ENCODE data around the gene MXD1. TPM values are rescaled to one million over a fixed set of nuclear protein-coding genes. Genes with fewer than 3 reads are reported as not detected.

The MXD1 gene
- total and polyA plus RNA-seq, 4 donors: 1.4 to 8.5 (median 5.8) TPM

DNA sequence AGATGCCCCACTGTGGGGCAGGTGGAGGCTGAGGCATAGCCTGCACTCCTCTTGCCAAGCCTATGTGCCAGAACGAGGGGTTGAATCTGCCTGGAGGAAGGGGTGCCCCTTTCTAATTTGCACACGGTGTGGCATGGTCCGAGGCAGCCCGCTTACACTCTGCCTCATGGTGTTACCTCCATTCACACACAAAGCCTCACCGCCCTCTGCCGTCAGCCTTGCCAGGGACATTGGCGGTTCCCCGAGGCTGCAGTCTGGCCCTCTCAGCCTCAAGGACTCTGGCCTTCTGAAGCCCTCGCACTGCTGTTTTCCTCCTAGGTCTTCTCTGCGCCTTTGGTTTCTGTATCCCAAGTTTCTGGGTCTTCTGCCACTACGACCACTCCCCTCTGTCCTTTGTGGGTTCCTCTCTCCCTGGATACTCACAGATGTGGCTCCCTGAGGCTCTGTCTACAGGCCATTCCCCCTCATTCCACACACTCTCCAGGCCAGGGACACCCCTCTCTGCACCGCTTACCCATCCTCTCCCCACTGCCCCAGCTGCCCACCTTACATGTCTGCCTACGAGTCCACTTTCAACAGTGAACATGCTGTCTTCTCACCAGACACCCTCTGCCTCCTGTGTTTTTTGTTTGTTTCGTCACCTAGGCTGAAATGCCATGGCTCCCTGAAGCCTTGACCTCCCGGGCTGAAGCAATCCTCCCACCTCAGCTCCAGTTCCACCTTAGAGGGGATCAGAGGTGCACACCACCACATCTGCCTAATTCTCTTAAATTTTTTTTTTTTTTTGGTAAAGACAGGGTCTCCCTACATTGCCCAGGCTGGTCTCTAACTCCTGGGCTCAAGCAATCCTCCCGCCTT is 54.4 kb downstream of the MXD1 start:
- no peaks in the 10 kb centered on the region for H3K9me3 ChIP-seq (ENCODE audit: control insufficient read depth in 4 of 4, low read length in 3 of 4)
- H3K27ac ChIP-seq (ENCODE audit: low read depth in 1 of 2, low read length in 2 of 2): no peak overlapping the region
- TF ChIP-seq, protein P1, sequence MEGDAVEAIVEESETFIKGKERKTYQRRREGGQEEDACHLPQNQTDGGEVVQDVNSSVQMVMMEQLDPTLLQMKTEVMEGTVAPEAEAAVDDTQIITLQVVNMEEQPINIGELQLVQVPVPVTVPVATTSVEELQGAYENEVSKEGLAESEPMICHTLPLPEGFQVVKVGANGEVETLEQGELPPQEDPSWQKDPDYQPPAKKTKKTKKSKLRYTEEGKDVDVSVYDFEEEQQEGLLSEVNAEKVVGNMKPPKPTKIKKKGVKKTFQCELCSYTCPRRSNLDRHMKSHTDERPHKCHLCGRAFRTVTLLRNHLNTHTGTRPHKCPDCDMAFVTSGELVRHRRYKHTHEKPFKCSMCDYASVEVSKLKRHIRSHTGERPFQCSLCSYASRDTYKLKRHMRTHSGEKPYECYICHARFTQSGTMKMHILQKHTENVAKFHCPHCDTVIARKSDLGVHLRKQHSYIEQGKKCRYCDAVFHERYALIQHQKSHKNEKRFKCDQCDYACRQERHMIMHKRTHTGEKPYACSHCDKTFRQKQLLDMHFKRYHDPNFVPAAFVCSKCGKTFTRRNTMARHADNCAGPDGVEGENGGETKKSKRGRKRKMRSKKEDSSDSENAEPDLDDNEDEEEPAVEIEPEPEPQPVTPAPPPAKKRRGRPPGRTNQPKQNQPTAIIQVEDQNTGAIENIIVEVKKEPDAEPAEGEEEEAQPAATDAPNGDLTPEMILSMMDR (IDR thresholded peaks at IDR 0.05; ENCODE audit: low read depth, low read length, missing input control): no peak
- TF ChIP-seq FOXA1 (IDR thresholded peaks at IDR 0.05) (no peak), EGR1 (IDR thresholded peaks at IDR 0.05; ENCODE audit: low read depth in 2 of 2) (no peak)
- H3K4me3 ChIP-seq (ENCODE audit: low read depth in 1 of 3, low read length in 3 of 3): no peak overlapping the region
- H3K9ac ChIP-seq (ENCODE audit: low read depth in 1 of 2, low read length in 2 of 2): no peak overlapping the region
- DNase-seq (ENCODE audit: low spot score): no peak
- H3K4me1 ChIP-seq (ENCODE audit: control insufficient read depth in 4 of 4, insufficient read depth in 4 of 4, low read length in 3 of 4): no peaks in the 10 kb centered on the region
- no peaks in the 10 kb centered on the region for H3K36me3 ChIP-seq (ENCODE audit: control insufficient read depth in 4 of 4, insufficient read depth in 3 of 4, low read depth in 1 of 4, low read length in 3 of 4)
- H3K27me3 ChIP-seq (ENCODE audit: control insufficient read depth in 4 of 4, insufficient read depth in 4 of 4, low read length in 3 of 4): no peaks in the 10 kb centered on the region
- WGBS: 93% methylated on average over 16 of the region's 16 CpGs

DNA sequence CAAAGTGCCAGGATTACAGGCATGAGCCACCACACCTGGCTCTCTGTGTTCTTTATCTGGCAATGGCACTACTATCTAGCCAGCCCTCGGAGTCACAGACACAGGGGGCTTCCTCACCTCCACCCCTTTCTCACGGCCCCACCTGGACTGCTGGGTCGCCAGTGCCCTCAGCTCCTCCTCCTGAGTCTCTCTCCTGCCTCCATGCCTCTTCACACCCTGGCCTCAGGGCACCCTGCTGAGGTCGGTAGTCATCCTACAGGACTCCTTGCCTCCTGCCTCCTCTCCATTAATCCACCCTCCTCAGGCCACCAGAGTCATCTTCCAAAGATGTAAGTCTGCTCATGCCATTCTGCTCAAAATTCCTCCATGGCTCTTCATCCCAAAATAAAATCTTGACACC is 55.1 kb downstream of the MXD1 start:
- no peak overlapping the region for H3K9ac ChIP-seq (ENCODE audit: low read depth in 1 of 2, low read length in 2 of 2)
- H3K27me3 ChIP-seq (ENCODE audit: control insufficient read depth in 4 of 4, insufficient read depth in 4 of 4, low read length in 3 of 4): no peaks in the 10 kb centered on the region
- TF ChIP-seq, protein P2, sequence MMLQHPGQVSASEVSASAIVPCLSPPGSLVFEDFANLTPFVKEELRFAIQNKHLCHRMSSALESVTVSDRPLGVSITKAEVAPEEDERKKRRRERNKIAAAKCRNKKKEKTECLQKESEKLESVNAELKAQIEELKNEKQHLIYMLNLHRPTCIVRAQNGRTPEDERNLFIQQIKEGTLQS (IDR thresholded peaks at IDR 0.05): no peak
- TF ChIP-seq FOXA1 (IDR thresholded peaks at IDR 0.05): no peak
- no peak for TF ChIP-seq EGR1 (IDR thresholded peaks at IDR 0.05; ENCODE audit: low read depth in 2 of 2)
- TF ChIP-seq REST (IDR thresholded peaks at IDR 0.05): no peak
- 87% methylated on average over 4 of the region's 4 CpGs for WGBS
- H3K4me3 ChIP-seq (ENCODE audit: low read depth in 1 of 3, low read length in 3 of 3): no peak overlapping the region
- H3K4me1 ChIP-seq (ENCODE audit: control insufficient read depth in 4 of 4, insufficient read depth in 4 of 4, low read length in 3 of 4): no peaks in the 10 kb centered on the region
- H3K9me3 ChIP-seq (ENCODE audit: control insufficient read depth in 4 of 4, low read length in 3 of 4): no peaks in the 10 kb centered on the region
- H3K27ac ChIP-seq (ENCODE audit: low read depth in 1 of 2, low read length in 2 of 2): no peak overlapping the region
- H3K36me3 ChIP-seq (ENCODE audit: control insufficient read depth in 4 of 4, insufficient read depth in 3 of 4, low read depth in 1 of 4, low read length in 3 of 4): no peaks in the 10 kb centered on the region
- DNase-seq (ENCODE audit: low spot score): no peak

GRCh38 chr2:69972822-69973221 is 57.9 kb downstream of the MXD1 start:
- no peaks in the 10 kb centered on the region for H3K9me3 ChIP-seq (ENCODE audit: control insufficient read depth in 4 of 4, low read length in 3 of 4)
- 96% methylated on average over 1 of the region's 1 CpG for WGBS
- H3K4me1 ChIP-seq (ENCODE audit: control insufficient read depth in 4 of 4, insufficient read depth in 4 of 4, low read length in 3 of 4): peaks cover 0 to 10% (median 4%) of the 10 kb centered on the region in 4 donors
- H3K4me3 ChIP-seq (ENCODE audit: low read depth in 1 of 3, low read length in 3 of 3): no peak overlapping the region
- H3K27me3 ChIP-seq (ENCODE audit: control insufficient read depth in 4 of 4, insufficient read depth in 4 of 4, low read length in 3 of 4): no peaks in the 10 kb centered on the region
- no peak for DNase-seq (ENCODE audit: low spot score)
- H3K27ac ChIP-seq (ENCODE audit: low read depth in 1 of 2, low read length in 2 of 2): no peak overlapping the region
- H3K36me3 ChIP-seq (ENCODE audit: control insufficient read depth in 4 of 4, insufficient read depth in 3 of 4, low read depth in 1 of 4, low read length in 3 of 4): no peaks in the 10 kb centered on the region
- no peak overlapping the region for H3K9ac ChIP-seq (ENCODE audit: low read depth in 1 of 2, low read length in 2 of 2)
- TF ChIP-seq MAX (IDR thresholded peaks at IDR 0.05) (no peak), EGR1 (IDR thresholded peaks at IDR 0.05; ENCODE audit: low read depth in 2 of 2) (no peak), FOXA1 (IDR thresholded peaks at IDR 0.05) (no peak), RXRA (IDR thresholded peaks at IDR 0.05) (no peak), NR2F2 (IDR thresholded peaks at IDR 0.05) (no peak), REST (IDR thresholded peaks at IDR 0.05) (no peak), HNF4G (IDR thresholded peaks at IDR 0.05) (no peak), YY1 (IDR thresholded peaks at IDR 0.05) (no peak), TAF1 (conservative IDR thresholded peaks at IDR 0.05) (no peak)
- TF ChIP-seq, protein P1 (IDR thresholded peaks at IDR 0.05; ENCODE audit: low read depth, low read length, missing input control): no peak

All from liver (tissue), 9 donors.